ENCODE data around the gene ZSCAN16. TPM values are rescaled to one million over a fixed set of nuclear protein-coding genes. Genes with fewer than 3 reads are reported as not detected.
"Not testable (repeated sequence)": the region's sequence is repeated elsewhere in the genome, so short reads cannot be mapped to it uniquely, and the experiment has no call there.

ZSCAN16 gene
- total and polyA plus RNA-seq, 2 of the 13 experiments (the other 11 are each of a cell fraction or from before 2014, with no cell fraction given): 5.7 to 12.7 TPM

GRCh38 chr6:28122283-28122682 is 2.1 kb upstream of the ZSCAN16 start:
- BruUV-seq (replicated peaks); H3K9ac ChIP-seq (ENCODE audit: insufficient read depth, low read depth, low read length); H3K27ac ChIP-seq (ENCODE audit: extremely low read length, insufficient read depth, low read length); H4K20me1 ChIP-seq (ENCODE audit: insufficient read depth, low read length); H3K4me3 ChIP-seq (replicated peaks in 1 of 3; ENCODE audit: insufficient read depth in 1 of 3, low read depth in 2 of 3, low read length in 3 of 3); H3K27me3 ChIP-seq (ENCODE audit: control insufficient read depth in 1 of 2, insufficient read depth in 2 of 2, low read length in 2 of 2); intact Hi-C loops (cut with micrococcal nuclease; ENCODE audit: unreplicated experiment); FAIRE-seq; ATAC-seq; CTCF ChIA-PET (ENCODE audit: low intra/inter-chr PET ratio, low total read pairs); DNase-seq (ENCODE audit: low spot score); in situ Hi-C loops (cut with HindIII; ENCODE audit: extremely low pct_ligation_motif_present, low pct_unique_long_range_greater_than_20kb); H3K4me2 ChIP-seq (ENCODE audit: low read depth, low read length); H2AFZ ChIP-seq (ENCODE audit: low read length); H3K9me3 ChIP-seq (ENCODE audit: low read length): not testable (repeated sequence)
- peaks cover 24% of the 10 kb centered on the region for H3K4me1 ChIP-seq (ENCODE audit: insufficient read depth, low read length)
- H3K79me2 ChIP-seq (ENCODE audit: insufficient read depth, low read length): peaks cover 21% of the 10 kb centered on the region
- WGBS (ENCODE audit: low lambda C conversion rate): 87% methylated on average over 5 of the region's 5 CpGs
- POLR2A ChIA-PET: interaction anchor here (0.9 to 5.1 kb wide), 3 partner anchors 17 to 234 kb away, joined by 3 to 86 read pairs (median 26); partner anchors contain the start of gene ZKSCAN8
- peaks cover 4 to 26% of the 10 kb centered on the region in 2 experiments for H3K36me3 ChIP-seq (replicated peaks in 1 of 2; ENCODE audit: control insufficient read depth in 1 of 2, insufficient read depth in 2 of 2, low read length in 2 of 2)

- Histone ChIP-seq H3K27me3 (ENCODE audit: control insufficient read depth in 1 of 2, insufficient read depth in 2 of 2, low read length in 2 of 2) (no peaks in the 10 kb centered on the region; a peak in 1 of 5 replicates), H3K36me3 (replicated peaks in 1 of 2; ENCODE audit: control insufficient read depth in 1 of 2, insufficient read depth in 2 of 2, low read length in 2 of 2) (peaks cover 4 to 51% of the 10 kb centered on the region in 2 experiments), H3K9me3 (ENCODE audit: low read length) (no peaks in the 10 kb centered on the region), H3K27ac (ENCODE audit: extremely low read length, insufficient read depth, low read length) (peak overlapping the region; percentile 60), H3K4me3 (replicated peaks in 1 of 3; ENCODE audit: insufficient read depth in 1 of 3, low read depth in 2 of 3, low read length in 3 of 3) (peak overlapping the region; percentile 81 to 89 (median 86)), H3K4me1 (ENCODE audit: insufficient read depth, low read length) (peaks cover 24% of the 10 kb centered on the region), H3K9ac (ENCODE audit: insufficient read depth, low read depth, low read length) (peak overlapping the region; percentile 75), H2AFZ (ENCODE audit: low read length) (no peak overlapping the region), H3K4me2 (ENCODE audit: low read depth, low read length) (peak overlapping the region; percentile 74), H4K20me1 (ENCODE audit: insufficient read depth, low read length) (0 out of 2 replicates have a peak, but pooled peaks cover 3% of the 10 kb centered on the region), H3K79me2 (ENCODE audit: insufficient read depth, low read length) (peaks cover 32% of the 10 kb centered on the region)
- no peak for FAIRE-seq
- in situ Hi-C loops (cut with HindIII; ENCODE audit: extremely low pct_ligation_motif_present, low pct_unique_long_range_greater_than_20kb): no loop called here
- POLR2A ChIA-PET: interaction anchor here (1.0 to 5.1 kb wide), 13 partner anchors 9 to 258 kb away, joined by 4 to 86 read pairs (median 5); partner anchors contain the start of genes ZKSCAN3, ZKSCAN4, ZKSCAN8 and ZNF165
- ATAC-seq: peak; percentile 19
- intact Hi-C loops (cut with micrococcal nuclease; ENCODE audit: unreplicated experiment): loop anchor here (1.0 kb wide), 3 partner anchors 11 to 142 kb away; partner anchors contain the start of genes ZKSCAN8 and ZSCAN26
- no peak for DNase-seq (ENCODE audit: low spot score)
- CTCF ChIA-PET (ENCODE audit: low intra/inter-chr PET ratio, low total read pairs): no interaction called here
- TF ChIP-seq FOXC1 (CRISPR knock-in tag; IDR thresholded peaks at IDR 0.05; ENCODE audit: borderline replicate concordance) (0 out of 2 replicates have a peak, but pooled peaks have one; percentile 18), ZEB1 (IDR thresholded peaks at IDR 0.05; ENCODE audit: insufficient replicate concordance, low read depth) (no peak), TBX3 (IDR thresholded peaks at IDR 0.05; ENCODE audit: borderline replicate concordance) (no peak), ZFP90 (CRISPR knock-in tag; IDR thresholded peaks at IDR 0.05; ENCODE audit: borderline replicate concordance) (0 out of 2 replicates have a peak, but pooled peaks have one; percentile 4), KLF6 (CRISPR knock-in tag; IDR thresholded peaks at IDR 0.05) (no peak), NCOA1 (CRISPR knock-in tag; IDR thresholded peaks at IDR 0.05) (0 out of 2 replicates have a peak, but pooled peaks have one; percentile 11), NPAS2 (CRISPR knock-in tag; IDR thresholded peaks at IDR 0.05; ENCODE audit: borderline replicate concordance) (no peak), TOPORS (CRISPR knock-in tag; IDR thresholded peaks at IDR 0.05) (no peak), CEBPG (CRISPR knock-in tag; IDR thresholded peaks at IDR 0.05) (0 out of 2 replicates have a peak, but pooled peaks have one; percentile 2), ZBTB42 (CRISPR knock-in tag; IDR thresholded peaks at IDR 0.05) (0 out of 2 replicates have a peak, but pooled peaks have one; percentile 8)
- BruUV-seq (replicated peaks): TSS peak; percentile 71
- WGBS (ENCODE audit: low lambda C conversion rate): 14% methylated on average over 6 of the region's 6 CpGs
Measured at GRCh38 chr6:28124971-28125353, 553 bp downstream of the ZSCAN16 start.
